OCI-LY1 (cell line): ENCODE measurements around the gene NCAM1.

Experiments used
- CTCF ChIP-seq: fragments of 200-600 bp; sonication (generic), shearing (Covaris generic); IDR thresholded peaks from 2 replicates; pipeline ENCODE4 v1.5.1; 2017; ENCODE audit warnings: mild to moderate bottlenecking, antibody characterized with exemption, low read length, moderate library complexity, mixed read lengths
- EZH2 ChIP-seq: fragments of 200-600 bp; sonication (generic), shearing (Covaris generic); IDR thresholded peaks from 2 replicates; pipeline ENCODE4 v1.8.0; 2017; ENCODE audit warnings: borderline replicate concordance, mixed run types, mild to moderate bottlenecking, antibody characterized with exemption, low read length, moderate library complexity, mixed read lengths

GRCh38 chr11:113255096-113255495 lies 293.9 kb downstream of the NCAM1 start:
- TF ChIP-seq CTCF: no peak
- no peak for TF ChIP-seq EZH2
